Glutamatergic neuron (in vitro differentiated cells): ENCODE data around the gene CUTC. TPM values are rescaled to one million over a fixed set of nuclear protein-coding genes. Genes with fewer than 3 reads are reported as not detected.
"Not testable (repeated sequence)": the region's sequence is repeated elsewhere in the genome, so short reads cannot be mapped to it uniquely, and the experiment has no call there.

ENCODE experiments used
- DNase-seq: peaks from one replicate; pipeline ENCODE4 v3.0.0; 2022
- H3K27ac Mint-ChIP-seq: one replicate; pipeline ENCODE4 v1.8.0; 2020; ENCODE audit warnings: mild to moderate bottlenecking, mixed read lengths, inconsistent platforms; ENCODE audit not compliant: unreplicated experiment
- H3K27me3 Mint-ChIP-seq: one replicate; pipeline ENCODE4 v1.8.0; 2020; ENCODE audit warnings: mild to moderate bottlenecking, moderate library complexity, mixed read lengths, inconsistent platforms; ENCODE audit not compliant: unreplicated experiment
- H3K36me3 Mint-ChIP-seq: one replicate; pipeline ENCODE4 v1.8.0; 2020; ENCODE audit warnings: mild to moderate bottlenecking, mixed read lengths, inconsistent platforms; ENCODE audit not compliant: unreplicated experiment
- H3K4me1 Mint-ChIP-seq: one replicate; pipeline ENCODE4 v1.8.0; 2020; ENCODE audit warnings: mild to moderate bottlenecking, low read depth, mixed read lengths, inconsistent platforms; ENCODE audit not compliant: unreplicated experiment
- H3K4me3 Mint-ChIP-seq: one replicate; pipeline ENCODE4 v1.8.0; 2020; ENCODE audit warnings: mild to moderate bottlenecking, mixed read lengths, inconsistent platforms; ENCODE audit not compliant: unreplicated experiment
- H3K9me3 Mint-ChIP-seq: one replicate; pipeline ENCODE4 v1.8.0; 2020; ENCODE audit warnings: mild to moderate bottlenecking, moderate library complexity, mixed read lengths, inconsistent platforms; ENCODE audit not compliant: unreplicated experiment
- total RNA-seq: library from RNA; stranded (reverse); fragmentation: NEBNext Ultra II Directional; extraction: Animal tissue kit (Norgen Biotek cat#: 25700); gene quantifications from one replicate; pipeline ENCODE4 v1.2.1, GENCODE V29; 2021; ENCODE audit not compliant: unreplicated experiment
- TF ChIP-seq, protein P1 (sequence below): fragments of 200-600 bp; sonication (generic); IDR thresholded peaks from one replicate; pipeline ENCODE4 v1.5.0; 2021; ENCODE audit not compliant: partially characterized antibody, unreplicated experiment

CUTC gene
- total RNA-seq, 1 donor from 2014 or later: 10.5 TPM

- H3K9me3 Mint-ChIP-seq: no peaks in the 10 kb centered on the region
- H3K27me3 Mint-ChIP-seq: no peaks in the 10 kb centered on the region
- H3K27ac Mint-ChIP-seq: no peak overlapping the region
- peaks cover 19% of the 10 kb centered on the region for H3K36me3 Mint-ChIP-seq
- TF ChIP-seq, protein P1, sequence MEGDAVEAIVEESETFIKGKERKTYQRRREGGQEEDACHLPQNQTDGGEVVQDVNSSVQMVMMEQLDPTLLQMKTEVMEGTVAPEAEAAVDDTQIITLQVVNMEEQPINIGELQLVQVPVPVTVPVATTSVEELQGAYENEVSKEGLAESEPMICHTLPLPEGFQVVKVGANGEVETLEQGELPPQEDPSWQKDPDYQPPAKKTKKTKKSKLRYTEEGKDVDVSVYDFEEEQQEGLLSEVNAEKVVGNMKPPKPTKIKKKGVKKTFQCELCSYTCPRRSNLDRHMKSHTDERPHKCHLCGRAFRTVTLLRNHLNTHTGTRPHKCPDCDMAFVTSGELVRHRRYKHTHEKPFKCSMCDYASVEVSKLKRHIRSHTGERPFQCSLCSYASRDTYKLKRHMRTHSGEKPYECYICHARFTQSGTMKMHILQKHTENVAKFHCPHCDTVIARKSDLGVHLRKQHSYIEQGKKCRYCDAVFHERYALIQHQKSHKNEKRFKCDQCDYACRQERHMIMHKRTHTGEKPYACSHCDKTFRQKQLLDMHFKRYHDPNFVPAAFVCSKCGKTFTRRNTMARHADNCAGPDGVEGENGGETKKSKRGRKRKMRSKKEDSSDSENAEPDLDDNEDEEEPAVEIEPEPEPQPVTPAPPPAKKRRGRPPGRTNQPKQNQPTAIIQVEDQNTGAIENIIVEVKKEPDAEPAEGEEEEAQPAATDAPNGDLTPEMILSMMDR: no peak
- no peak for DNase-seq
- H3K4me3 Mint-ChIP-seq: no peak overlapping the region
- H3K4me1 Mint-ChIP-seq: no peaks in the 10 kb centered on the region
Observed at GRCh38 chr10:99743841-99744240, 11.8 kb downstream of the CUTC start.

GRCh38 chr10:99746166-99746565, 14.1 kb downstream of the CUTC start:
- H3K4me3 Mint-ChIP-seq, DNase-seq, H3K36me3 Mint-ChIP-seq: not testable (repeated sequence)

GRCh38 chr10:99748823-99749451, 16.9 kb downstream of the CUTC start:
- Mint-ChIP-seq H3K9me3 (no peaks in the 10 kb centered on the region), H3K36me3 (no peaks in the 10 kb centered on the region), H3K27me3 (no peaks in the 10 kb centered on the region), H3K27ac (no peak overlapping the region), H3K4me3 (no peak overlapping the region), H3K4me1 (no peaks in the 10 kb centered on the region)
- DNase-seq: no peak
- TF ChIP-seq, protein P1: no peak

More at GRCh38 chr10:99746166-99746565, 14.1 kb downstream of the CUTC start:
- not testable (repeated sequence) for H3K4me1 Mint-ChIP-seq, H3K27ac Mint-ChIP-seq, H3K27me3 Mint-ChIP-seq, H3K9me3 Mint-ChIP-seq

- TF ChIP-seq, protein P1: no peak
- H3K27ac Mint-ChIP-seq: no peak overlapping the region
- no peak for DNase-seq
- no peak overlapping the region for H3K4me3 Mint-ChIP-seq
- no peaks in the 10 kb centered on the region for H3K4me1 Mint-ChIP-seq
- no peaks in the 10 kb centered on the region for H3K9me3 Mint-ChIP-seq
- H3K36me3 Mint-ChIP-seq: no peaks in the 10 kb centered on the region
- no peaks in the 10 kb centered on the region for H3K27me3 Mint-ChIP-seq
Observed at GRCh38 chr10:99750641-99751040, 18.6 kb downstream of the CUTC start.

DNA sequence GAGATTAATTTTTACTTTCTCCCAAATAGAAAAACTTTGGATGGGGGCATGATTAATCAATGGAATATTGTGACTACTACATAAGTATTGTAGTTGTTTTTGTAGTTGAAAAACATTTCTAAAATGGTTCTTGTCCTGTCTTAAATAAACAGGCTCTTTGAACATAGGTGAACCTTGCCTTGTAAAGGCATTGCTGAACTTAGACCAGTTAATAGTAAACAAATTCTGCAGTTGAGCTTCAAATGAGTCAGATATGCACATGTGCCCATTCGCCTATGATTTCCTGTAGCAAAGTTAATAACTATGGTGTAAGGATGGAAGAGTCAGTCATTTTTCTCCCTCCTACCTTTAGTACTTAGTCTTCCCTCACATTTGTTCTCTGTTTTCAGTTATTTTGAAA, 22.6 kb downstream of the CUTC start:
- TF ChIP-seq, protein P1: no peak

More for the DNA sequence above, 22.6 kb downstream of the CUTC start:
- Mint-ChIP-seq H3K27me3 (no peaks in the 10 kb centered on the region), H3K9me3 (peaks cover 2% of the 10 kb centered on the region), H3K36me3 (no peaks in the 10 kb centered on the region), H3K4me3 (no peak overlapping the region), H3K27ac (no peak overlapping the region), H3K4me1 (no peaks in the 10 kb centered on the region)
- no peak for DNase-seq
